ENCODE data around the gene BSN.

DNA sequence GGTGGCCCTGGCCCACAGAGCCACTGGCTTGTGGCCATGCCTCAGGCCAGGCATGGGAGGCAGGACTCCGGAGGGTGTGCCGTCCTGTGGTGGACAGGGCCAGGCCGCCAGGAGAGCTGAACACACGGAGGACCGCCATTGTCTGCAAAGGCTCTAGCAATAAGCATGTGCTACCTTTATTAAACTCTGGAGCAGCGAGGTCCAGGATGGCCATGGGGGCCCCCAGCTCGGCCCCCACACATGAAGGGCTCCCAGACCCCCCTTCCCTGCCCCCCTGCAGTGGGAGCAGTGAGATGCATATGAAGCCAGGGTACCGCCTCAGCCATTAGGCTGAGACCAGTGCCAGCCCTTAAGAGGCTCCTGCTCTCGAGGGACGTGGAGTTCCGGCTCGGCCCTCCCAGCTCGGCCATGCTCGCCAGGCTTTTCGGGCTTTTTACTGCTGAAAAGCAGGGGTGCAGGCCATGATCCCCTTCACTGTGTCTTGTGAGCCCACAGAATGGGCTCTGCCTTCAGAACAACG lies 162.5 kb downstream of the BSN start:
- no peak for TF ChIP-seq POLR2A (IDR thresholded peaks at IDR 0.05)
- TF ChIP-seq, protein P1, sequence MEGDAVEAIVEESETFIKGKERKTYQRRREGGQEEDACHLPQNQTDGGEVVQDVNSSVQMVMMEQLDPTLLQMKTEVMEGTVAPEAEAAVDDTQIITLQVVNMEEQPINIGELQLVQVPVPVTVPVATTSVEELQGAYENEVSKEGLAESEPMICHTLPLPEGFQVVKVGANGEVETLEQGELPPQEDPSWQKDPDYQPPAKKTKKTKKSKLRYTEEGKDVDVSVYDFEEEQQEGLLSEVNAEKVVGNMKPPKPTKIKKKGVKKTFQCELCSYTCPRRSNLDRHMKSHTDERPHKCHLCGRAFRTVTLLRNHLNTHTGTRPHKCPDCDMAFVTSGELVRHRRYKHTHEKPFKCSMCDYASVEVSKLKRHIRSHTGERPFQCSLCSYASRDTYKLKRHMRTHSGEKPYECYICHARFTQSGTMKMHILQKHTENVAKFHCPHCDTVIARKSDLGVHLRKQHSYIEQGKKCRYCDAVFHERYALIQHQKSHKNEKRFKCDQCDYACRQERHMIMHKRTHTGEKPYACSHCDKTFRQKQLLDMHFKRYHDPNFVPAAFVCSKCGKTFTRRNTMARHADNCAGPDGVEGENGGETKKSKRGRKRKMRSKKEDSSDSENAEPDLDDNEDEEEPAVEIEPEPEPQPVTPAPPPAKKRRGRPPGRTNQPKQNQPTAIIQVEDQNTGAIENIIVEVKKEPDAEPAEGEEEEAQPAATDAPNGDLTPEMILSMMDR (IDR thresholded peaks at IDR 0.05): no peak

Measured in heart left ventricle (tissue), 13 donors.